Measurements from ENCODE around the gene ITPR1.

DNA sequence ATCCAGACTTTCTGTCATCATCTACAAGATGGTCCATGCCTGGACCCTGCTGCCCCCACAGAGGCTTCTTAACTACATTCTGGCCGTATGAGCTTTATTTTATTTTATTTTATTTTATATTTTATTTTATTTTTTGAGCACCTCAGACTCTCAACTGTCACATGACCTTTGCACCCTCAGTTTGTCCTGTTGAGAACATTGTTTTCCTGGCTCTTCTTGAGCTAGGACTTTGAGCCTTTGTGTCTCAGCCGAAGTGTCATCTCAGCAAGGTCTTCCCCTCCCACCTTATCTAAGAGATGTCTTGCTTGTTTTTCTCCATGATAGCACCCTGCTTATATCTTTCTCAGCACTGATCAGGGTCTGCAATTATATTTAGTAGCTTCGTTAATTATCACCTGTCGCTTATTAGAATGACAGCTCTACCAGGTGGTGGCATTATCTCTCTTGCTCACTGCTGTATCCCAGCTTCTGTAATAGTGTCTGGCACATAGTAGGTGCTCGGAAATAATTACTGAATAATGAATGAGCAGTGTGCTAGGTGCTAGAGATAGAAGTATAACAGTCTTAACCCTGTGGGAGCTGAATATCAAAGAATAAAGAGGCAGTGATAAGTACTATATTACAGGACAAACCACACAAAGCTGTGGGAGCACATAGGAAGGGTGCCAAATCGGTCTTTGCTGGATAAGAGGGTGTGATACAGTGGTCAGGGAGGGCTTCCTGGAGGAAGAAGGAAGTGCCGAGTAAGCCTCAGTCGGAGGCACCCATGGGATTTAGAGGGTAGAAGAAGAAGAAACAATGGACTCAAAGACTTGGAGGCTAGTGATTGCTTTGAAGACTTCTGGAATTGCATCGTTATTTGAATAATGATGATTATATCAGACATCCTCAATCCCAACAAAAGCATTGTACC lies 136.2 kb downstream of the ITPR1 start:
- TF ChIP-seq POLR2A (IDR thresholded peaks at IDR 0.05) (no peak), CTCF (IDR thresholded peaks at IDR 0.05) (no peak), EP300 (IDR thresholded peaks at IDR 0.05) (no peak), POLR2AphosphoS5 (IDR thresholded peaks at IDR 0.05) (no peak)

All from gastroesophageal sphincter (tissue), 3 donors.